Calu3 (cell line): ENCODE data around the gene KRT81. TPM values are rescaled to one million over a fixed set of nuclear protein-coding genes. Genes with fewer than 3 reads are reported as not detected.
A peak's percentile ranks its signal among the peaks of the same experiment; 100 is the strongest.
"Not testable (repeated sequence)": the region's sequence is repeated elsewhere in the genome, so short reads cannot be mapped to it uniquely, and the experiment has no call there.

Experiments used
- BruUV-seq: library from RNA; stranded (reverse); fragments of 400-500 nt; replicated peaks from 2 replicates; lab custom pipeline; 2021; lab: Mats Ljungman, UMichigan
- CTCF ChIA-PET: fragments of 300-600 bp; sonication (Branson Sonifier 250); formaldehyde crosslinking; loops from one replicate; lab custom pipeline; 2022; ENCODE audit warnings: antibody characterized with exemption; lab: Charles Lee
- DNase-seq: peaks from one replicate; pipeline ENCODE4 v3.0.0; 2022
- H3K27ac Mint-ChIP-seq: one replicate; pipeline ENCODE4 v1.8.0; 2022; ENCODE audit warnings: mixed read lengths; ENCODE audit not compliant: unreplicated experiment
- H3K27me3 Mint-ChIP-seq: one replicate; pipeline ENCODE4 v1.8.0; 2022; ENCODE audit warnings: mixed read lengths; ENCODE audit not compliant: unreplicated experiment
- H3K36me3 Mint-ChIP-seq: one replicate; pipeline ENCODE4 v1.8.0; 2022; ENCODE audit warnings: mild to moderate bottlenecking, moderate library complexity, mixed read lengths; ENCODE audit not compliant: insufficient read depth, unreplicated experiment
- H3K4me1 Mint-ChIP-seq: one replicate; pipeline ENCODE4 v1.8.0; 2022; ENCODE audit warnings: mild to moderate bottlenecking, low read depth, mixed read lengths; ENCODE audit not compliant: unreplicated experiment
- H3K4me3 Mint-ChIP-seq: one replicate; pipeline ENCODE4 v1.8.0; 2022; ENCODE audit warnings: mild to moderate bottlenecking, low read depth, moderate library complexity, mixed read lengths; ENCODE audit not compliant: unreplicated experiment
- H3K9me3 Mint-ChIP-seq: one replicate; pipeline ENCODE4 v1.8.0; 2022; ENCODE audit warnings: low read depth, mixed read lengths; ENCODE audit not compliant: unreplicated experiment
- intact Hi-C: fragments of 100-400 bp; cut with micrococcal nuclease; formaldehyde crosslinking; loops from one replicate; pipeline ENCODE4 v1.10.0; 2022; ENCODE audit not compliant: unreplicated experiment
- total RNA-seq: library from RNA; stranded (reverse); gene quantifications from 2 replicates; pipeline ENCODE4 v1.2.3, GENCODE V29; 2022
- TF ChIP-seq, protein P1 (sequence below): fragments of 200-600 bp; IDR thresholded peaks from one replicate; pipeline ENCODE4 v1.8.0; 2022; ENCODE audit warnings: antibody characterized with exemption; ENCODE audit not compliant: unreplicated experiment

The KRT81 gene
- total RNA-seq, 1 experiment from 2014 or later: 0.28 TPM

DNA sequence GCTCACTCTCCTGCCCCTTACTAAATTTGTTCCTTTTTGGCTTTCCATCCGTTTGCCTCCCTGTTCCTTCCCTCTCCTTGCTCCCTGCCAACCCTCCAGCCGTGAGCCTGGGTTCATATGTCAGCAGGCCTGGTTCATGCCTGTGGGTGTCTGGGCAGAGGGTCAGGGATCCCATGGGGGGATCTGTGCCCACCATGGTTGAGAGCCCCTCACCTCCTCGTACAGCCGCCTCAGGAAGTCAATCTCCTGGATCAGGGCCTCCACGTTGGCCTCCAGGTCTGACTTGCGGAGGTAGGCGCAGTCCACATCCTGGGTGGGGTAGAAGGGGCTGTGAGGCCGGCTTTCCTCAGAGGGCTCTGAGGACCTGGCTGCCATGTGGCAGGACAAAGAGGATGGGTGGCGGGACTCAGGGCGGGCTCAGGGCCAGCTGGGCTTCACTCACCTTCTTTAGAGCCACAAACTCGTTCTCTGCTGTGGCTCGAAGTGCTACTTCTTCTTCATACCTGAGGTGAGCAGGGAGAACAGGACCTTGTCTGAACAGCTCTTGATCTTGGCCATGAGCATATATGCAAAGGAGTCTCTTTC is 26.2 kb upstream of the KRT81 start:
- DNase-seq: no peak
- Mint-ChIP-seq H3K4me1 (peaks cover 17% of the 10 kb centered on the region), H3K27ac (no peak overlapping the region), H3K27me3 (peaks cover 11% of the 10 kb centered on the region), H3K36me3 (no peaks in the 10 kb centered on the region), H3K9me3 (no peaks in the 10 kb centered on the region), H3K4me3 (no peak overlapping the region)
- CTCF ChIA-PET: no interaction called here
- intact Hi-C loops: no loop called here
- TF ChIP-seq, protein P1, sequence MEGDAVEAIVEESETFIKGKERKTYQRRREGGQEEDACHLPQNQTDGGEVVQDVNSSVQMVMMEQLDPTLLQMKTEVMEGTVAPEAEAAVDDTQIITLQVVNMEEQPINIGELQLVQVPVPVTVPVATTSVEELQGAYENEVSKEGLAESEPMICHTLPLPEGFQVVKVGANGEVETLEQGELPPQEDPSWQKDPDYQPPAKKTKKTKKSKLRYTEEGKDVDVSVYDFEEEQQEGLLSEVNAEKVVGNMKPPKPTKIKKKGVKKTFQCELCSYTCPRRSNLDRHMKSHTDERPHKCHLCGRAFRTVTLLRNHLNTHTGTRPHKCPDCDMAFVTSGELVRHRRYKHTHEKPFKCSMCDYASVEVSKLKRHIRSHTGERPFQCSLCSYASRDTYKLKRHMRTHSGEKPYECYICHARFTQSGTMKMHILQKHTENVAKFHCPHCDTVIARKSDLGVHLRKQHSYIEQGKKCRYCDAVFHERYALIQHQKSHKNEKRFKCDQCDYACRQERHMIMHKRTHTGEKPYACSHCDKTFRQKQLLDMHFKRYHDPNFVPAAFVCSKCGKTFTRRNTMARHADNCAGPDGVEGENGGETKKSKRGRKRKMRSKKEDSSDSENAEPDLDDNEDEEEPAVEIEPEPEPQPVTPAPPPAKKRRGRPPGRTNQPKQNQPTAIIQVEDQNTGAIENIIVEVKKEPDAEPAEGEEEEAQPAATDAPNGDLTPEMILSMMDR: no peak
- no TSS peak for BruUV-seq

DNA sequence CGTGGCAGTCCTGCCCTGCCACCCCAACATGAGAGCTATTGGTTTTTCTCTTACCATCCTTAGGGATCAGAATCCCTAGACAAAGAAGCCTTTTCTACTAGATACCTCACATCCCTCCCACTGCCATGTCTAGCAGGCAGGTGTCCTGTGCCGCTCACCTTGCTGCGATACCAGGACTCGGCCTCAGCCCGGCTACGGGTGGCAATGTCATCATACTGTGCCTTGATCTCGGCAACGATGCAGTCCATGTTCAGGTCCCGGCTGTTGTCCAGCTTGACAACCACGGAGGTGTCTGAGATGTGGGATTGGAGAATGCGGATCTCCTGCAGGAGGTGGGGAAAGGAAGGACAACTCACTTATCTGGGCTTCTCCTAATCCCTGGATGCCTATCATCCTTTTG is 25.4 kb upstream of the KRT81 start:
- DNase-seq: no peak
- Mint-ChIP-seq H3K36me3 (no peaks in the 10 kb centered on the region), H3K4me3 (no peak overlapping the region), H3K27me3 (peaks cover 19% of the 10 kb centered on the region), H3K4me1 (peaks cover 22% of the 10 kb centered on the region), H3K9me3 (no peaks in the 10 kb centered on the region), H3K27ac (no peak overlapping the region)
- CTCF ChIA-PET: no interaction called here
- no TSS peak for BruUV-seq
- TF ChIP-seq, protein P1: no peak
- intact Hi-C loops: no loop called here

- no peaks in the 10 kb centered on the region for H3K36me3 Mint-ChIP-seq
- TF ChIP-seq, protein P1: no peak
- no peak overlapping the region for H3K27ac Mint-ChIP-seq
- intact Hi-C loops: no loop called here
- no peak for DNase-seq
- CTCF ChIA-PET: interaction anchor here (0.6 kb wide), 1 partner anchor 36 kb away, joined by 3 read pairs; no protein-coding TSS in a partner anchor
- H3K27me3 Mint-ChIP-seq: peaks cover 19% of the 10 kb centered on the region
- no TSS peak for BruUV-seq
- H3K9me3 Mint-ChIP-seq: no peaks in the 10 kb centered on the region
- no peak overlapping the region for H3K4me3 Mint-ChIP-seq
- H3K4me1 Mint-ChIP-seq: peaks cover 22% of the 10 kb centered on the region
These were observed 25.0 kb upstream of the KRT81 start for GRCh38 chr12:52316290-52316689.

DNA sequence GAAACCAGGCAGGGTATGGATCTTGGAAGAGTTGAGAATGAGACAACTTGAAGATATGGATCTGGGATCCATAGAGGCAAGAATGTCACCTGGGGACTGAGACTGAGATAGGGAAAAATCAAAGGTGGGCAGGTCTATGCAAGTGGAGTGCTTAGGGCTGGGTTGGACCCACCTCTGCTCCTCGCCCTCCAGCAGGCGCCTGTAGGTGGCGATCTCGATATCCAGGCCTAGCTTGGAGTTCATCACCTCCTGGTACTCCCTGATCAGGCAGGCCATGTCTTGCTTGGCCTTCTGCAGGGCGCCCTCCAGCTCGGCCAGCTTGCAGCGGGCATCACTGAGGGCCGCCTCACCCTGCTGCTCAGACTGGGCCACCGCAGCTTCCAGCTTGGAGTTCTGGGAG is 24.4 kb upstream of the KRT81 start:
- H3K9me3 Mint-ChIP-seq, H3K27ac Mint-ChIP-seq: not testable (repeated sequence)

DNA sequence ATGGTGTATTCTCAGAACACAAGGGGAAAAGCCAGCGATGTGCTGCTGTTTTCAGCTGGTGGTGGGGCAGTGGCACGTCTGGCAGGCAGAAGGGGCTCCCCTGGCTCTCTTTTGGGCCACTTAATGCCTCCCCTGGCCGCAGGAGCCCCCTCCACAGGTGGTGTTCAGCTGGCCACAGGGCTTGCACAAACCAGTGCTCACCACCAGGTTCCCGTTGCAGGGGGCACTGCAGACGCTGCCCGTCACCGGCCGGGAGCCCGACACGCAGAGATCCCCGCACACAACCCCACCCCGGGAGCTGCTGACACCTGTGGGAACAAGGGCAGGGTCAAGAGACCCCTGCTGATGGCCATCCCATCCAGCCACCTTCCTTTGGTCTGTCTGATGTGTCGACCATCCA is 23.2 kb upstream of the KRT81 start:
- intact Hi-C loops: no loop called here
- Mint-ChIP-seq H3K9me3 (no peaks in the 10 kb centered on the region), H3K27ac (no peak overlapping the region), H3K27me3 (peaks cover 19% of the 10 kb centered on the region), H3K4me3 (no peak overlapping the region), H3K36me3 (no peaks in the 10 kb centered on the region), H3K4me1 (peaks cover 15% of the 10 kb centered on the region)
- CTCF ChIA-PET: no interaction called here
- no peak for DNase-seq
- BruUV-seq: no TSS peak
- TF ChIP-seq, protein P1: no peak

More for the DNA sequence above, 24.4 kb upstream of the KRT81 start:
- Mint-ChIP-seq H3K4me1 (peaks cover 22% of the 10 kb centered on the region), H3K27me3 (peaks cover 19% of the 10 kb centered on the region)
- H3K36me3 Mint-ChIP-seq, H3K4me3 Mint-ChIP-seq, BruUV-seq, intact Hi-C loops: not testable (repeated sequence)
- CTCF ChIA-PET: interaction anchor here (0.6 kb wide), 1 partner anchor 36 kb away, joined by 3 read pairs; no protein-coding TSS in a partner anchor
- peak; percentile 32 for DNase-seq
